B cell (primary cell): ENCODE measurements around the gene DEFB129. TPM values are rescaled to one million over a fixed set of nuclear protein-coding genes. Genes with fewer than 3 reads are reported as not detected.

ENCODE experiments used
- ATAC-seq: fragments of 200-7000 bp; cut with Tn5 transposase; one replicate; pipeline ENCODE4 v1.10.0; 2021; ENCODE audit warnings: low read depth, mild to moderate bottlenecking, moderate number of reproducible peaks, moderate library complexity
- CTCF ChIA-PET: fragments of 350-600 bp; sonication (Branson Sonifier 250); formaldehyde crosslinking; loops from one replicate; lab custom pipeline; 2021; ENCODE audit warnings: antibody characterized with exemption, inconsistent platforms; lab: Charles Lee
- POLR2A ChIA-PET: fragments of 350-600 bp; sonication (Branson Sonifier 250); formaldehyde crosslinking; loops from one replicate; lab custom pipeline; 2021; ENCODE audit warnings: antibody characterized with exemption; lab: Charles Lee
- DNase-seq: peaks from one replicate; pipeline ENCODE4 v3.0.0; 2013
- H2AFZ ChIP-seq: 2 replicates; pipeline ENCODE4 v1.6.1; 2012; ENCODE audit warnings: mild to moderate bottlenecking, low read depth, low read length; ENCODE audit not compliant: insufficient read depth, poor library complexity, severe bottlenecking
- H3K27ac ChIP-seq, 2 donors: 1 replicate in 1 of 2; 2 replicates in 1 of 2; pipeline ENCODE4 v1.5.1; 2012 to 2013; ENCODE audit warnings: low read length in 2 of 2, mild to moderate bottlenecking in 2 of 2, moderate library complexity in 1 of 2
- H3K27me3 ChIP-seq, 4 experiments: fragments of 200-600 bp in 1 of 4; sonication (generic) in 1 of 4; replicated peaks in 1 of 4; 1 replicate in 2 of 4; 2 replicates in 2 of 4; pipeline versions ENCODE4 v1.6.1 to v1.7.0; 2013 to 2016; ENCODE audit warnings: low read length in 3 of 4, mild to moderate bottlenecking in 2 of 4, mixed read lengths in 1 of 4, moderate library complexity in 1 of 4; ENCODE audit not compliant: insufficient read depth in 4 of 4, control insufficient read depth in 3 of 4; ENCODE audit errors: control extremely low read depth in 1 of 4
- H3K36me3 ChIP-seq, 2 experiments: replicated peaks in 1 of 2; 1 replicate in 1 of 2; 2 replicates in 1 of 2; pipeline versions ENCODE4 v1.6.1 to v1.7.1; 2013; ENCODE audit warnings: low read length in 1 of 2; ENCODE audit not compliant: insufficient read depth in 2 of 2, control insufficient read depth in 1 of 2; ENCODE audit errors: control extremely low read depth in 1 of 2, extremely low read depth in 1 of 2
- H3K4me1 ChIP-seq, 2 donors: fragments of 200-600 bp in 1 of 2; sonication (generic) in 1 of 2; 1 replicate in 1 of 2; 2 replicates in 1 of 2; pipeline versions ENCODE4 v1.5.1 to v1.6.1; 2013 to 2017; ENCODE audit warnings: low read length in 2 of 2; ENCODE audit not compliant: control insufficient read depth in 2 of 2, insufficient read depth in 2 of 2
- H3K4me2 ChIP-seq: replicated peaks from 2 replicates; pipeline ENCODE3; 2012; ENCODE audit warnings: mild to moderate bottlenecking, low read depth, low read length; ENCODE audit not compliant: poor library complexity, severe bottlenecking
- H3K4me3 ChIP-seq, 5 experiments: fragments of 200-600 bp in 1 of 5; sonication (generic) in 1 of 5; 1 replicate in 3 of 5; 2 replicates in 2 of 5; pipeline versions ENCODE4 v1.5.1 to v1.7.0; 2011 to 2016; ENCODE audit warnings: low read length in 4 of 5, mild to moderate bottlenecking in 4 of 5, low read depth in 2 of 5, control low read depth in 1 of 5, moderate library complexity in 1 of 5; ENCODE audit not compliant: insufficient read depth in 1 of 5; ENCODE audit errors: control extremely low read depth in 1 of 5, extremely low read depth in 1 of 5
- H3K79me2 ChIP-seq: fragments of 200-600 bp; sonication (generic); one replicate; pipeline ENCODE4 v1.6.0; 2016; ENCODE audit warnings: low read length; ENCODE audit not compliant: control insufficient read depth, insufficient read depth
- H3K9ac ChIP-seq: fragments of 200-600 bp; sonication (generic); 2 replicates; pipeline ENCODE4 v1.6.1; 2017; ENCODE audit warnings: mild to moderate bottlenecking, low read length, moderate library complexity
- H3K9me3 ChIP-seq, 3 donors: one replicate each; pipeline versions ENCODE4 v1.6.1 to v1.7.1; 2013; ENCODE audit warnings: low read length in 2 of 3; ENCODE audit not compliant: control insufficient read depth in 2 of 3, insufficient read depth in 1 of 3; ENCODE audit errors: control extremely low read depth in 1 of 3
- H4K20me1 ChIP-seq: 2 replicates; pipeline ENCODE4 v1.6.0; 2012; ENCODE audit warnings: mild to moderate bottlenecking, low read length; ENCODE audit not compliant: insufficient read depth, control insufficient read depth, poor library complexity, severe bottlenecking
- H3K27ac Mint-ChIP-seq: one replicate; pipeline ENCODE4 v1.8.0; 2021; ENCODE audit warnings: mixed read lengths
- H3K27me3 Mint-ChIP-seq: one replicate; pipeline ENCODE4 v1.8.0; 2021; ENCODE audit warnings: mixed read lengths
- H3K4me1 Mint-ChIP-seq: one replicate; pipeline ENCODE4 v1.8.0; 2021; ENCODE audit warnings: mixed read lengths
- H3K4me3 Mint-ChIP-seq: one replicate; pipeline ENCODE4 v1.8.0; 2021; ENCODE audit warnings: mixed read lengths
- H3K9me3 Mint-ChIP-seq: one replicate; pipeline ENCODE4 v1.8.0; 2022; ENCODE audit warnings: mixed read lengths; ENCODE audit not compliant: insufficient read depth
- EZH2 ChIP-seq: IDR thresholded peaks from 2 replicates; pipeline ENCODE4 v1.6.1; 2012; ENCODE audit warnings: borderline replicate concordance, low read depth, mild to moderate bottlenecking, moderate library complexity, low read length; ENCODE audit not compliant: insufficient read depth, poor library complexity, severe bottlenecking
- WGBS: methylation state at CpG from one replicate; pipeline ENCODE4 v1.1.5; 2013; ENCODE audit warnings: missing lambda C conversion rate; ENCODE audit not compliant: insufficient coverage; 5-methylcytosine and 5-hydroxymethylcytosine counted together
- intact Hi-C: fragments of 100-400 bp; cut with micrococcal nuclease; formaldehyde crosslinking; loops from one replicate; pipeline ENCODE4 v1.10.0; 2022
- polyA plus RNA-seq: library from polyadenylated mRNA; depleted of rRNA; stranded (reverse); fragments of >200 nt; gene quantifications from 2 replicates; pipeline ENCODE4 v1.2.3, GENCODE V29; 2012
- total RNA-seq, 2 donors: library from RNA; stranded (reverse); fragments of 120-200 nt in 1 of 2; gene quantifications; 1 replicate in 1 of 2; 2 replicates in 1 of 2; pipeline versions ENCODE4 v1.2.3 to v1.2.4, GENCODE V29; 2013 to 2022
- TF ChIP-seq, protein P1 (sequence below): fragments of 200-600 bp; IDR thresholded peaks from one replicate; pipeline ENCODE4 v1.8.0; 2022; ENCODE audit warnings: antibody characterized with exemption, mild to moderate bottlenecking

DEFB129 gene
- total and polyA plus RNA-seq, 2 donors (not counting 1 experiment from before 2014, with no cell fraction given) = not detected

DNA sequence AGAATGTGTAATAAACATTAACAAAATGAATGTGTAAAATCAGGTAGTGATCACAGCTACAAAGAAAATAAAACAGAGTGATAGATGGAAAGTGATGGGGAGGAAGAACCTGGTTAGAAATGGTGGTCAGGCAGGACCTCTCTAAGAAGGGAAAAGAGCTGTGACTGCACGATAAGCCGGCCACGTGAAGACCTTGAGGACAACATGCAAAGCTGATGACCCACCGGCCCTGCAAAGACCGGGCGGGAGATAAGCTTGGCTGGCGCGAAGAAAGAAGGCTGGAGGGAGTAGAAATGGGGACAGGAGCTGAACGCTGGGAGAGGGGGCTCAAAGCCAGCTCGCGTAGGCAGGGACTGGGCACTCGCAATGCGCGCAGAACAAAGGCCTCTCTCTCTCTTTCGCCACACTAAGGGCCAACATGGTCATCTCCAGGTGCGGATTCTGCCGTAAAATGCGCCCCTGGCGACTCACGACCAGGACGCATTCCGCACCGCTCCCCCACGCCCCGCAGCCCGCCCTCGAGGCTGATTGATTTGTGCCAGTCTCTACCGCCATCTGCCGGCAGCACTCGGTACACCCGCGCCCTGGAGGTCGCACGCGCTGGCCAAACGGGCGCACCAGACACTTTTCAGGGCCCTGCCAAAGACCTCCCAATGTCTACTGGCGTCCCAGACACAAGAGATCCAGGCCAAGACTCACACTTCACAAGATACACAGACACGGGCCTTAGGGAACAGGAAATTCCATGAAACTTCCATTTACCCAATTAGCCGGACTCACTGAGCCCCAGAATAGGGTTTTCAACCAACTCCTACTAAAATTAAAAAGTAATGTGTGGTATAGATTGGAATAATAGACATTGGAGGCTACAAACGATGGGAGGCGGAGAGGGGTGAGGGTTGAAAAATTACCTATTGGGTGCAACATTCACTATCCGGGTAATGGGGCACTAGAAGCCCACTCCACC is 39.8 kb downstream of the DEFB129 start:
- Mint-ChIP-seq H3K9me3 (no peaks in the 10 kb centered on the region), H3K4me3 (peak overlapping the region; percentile 85), H3K27ac (no peak overlapping the region), H3K4me1 (peaks cover 9% of the 10 kb centered on the region), H3K27me3 (peaks cover 9% of the 10 kb centered on the region)
- H4K20me1 ChIP-seq = no peaks in the 10 kb centered on the region
- H3K79me2 ChIP-seq = no peaks in the 10 kb centered on the region
- DNase-seq (peak; percentile 91), ATAC-seq (peak; percentile 100)
- H3K9me3 ChIP-seq = no peaks in the 10 kb centered on the region
- peak overlapping the region; percentile 96 for H2AFZ ChIP-seq
- peak overlapping the region; percentile 76 for H3K4me2 ChIP-seq
- peak overlapping the region; percentile 33 to 63 (median 54) for H3K4me3 ChIP-seq
- ChIA-PET CTCF (interaction anchor here (0.7 to 9.0 kb wide), 27 partner anchors 8 to 212 kb away, joined by 3 to 89 read pairs (median 5); partner anchors contain the start of genes DEFB129, DEFB132 and ZCCHC3), POLR2A (interaction anchor here (0.5 to 0.9 kb wide), 2 partner anchors 58 to 182 kb away, joined by 3 to 4 read pairs; partner anchors contain the start of gene SOX12)
- TF ChIP-seq EZH2 = no peak
- TF ChIP-seq, protein P1, sequence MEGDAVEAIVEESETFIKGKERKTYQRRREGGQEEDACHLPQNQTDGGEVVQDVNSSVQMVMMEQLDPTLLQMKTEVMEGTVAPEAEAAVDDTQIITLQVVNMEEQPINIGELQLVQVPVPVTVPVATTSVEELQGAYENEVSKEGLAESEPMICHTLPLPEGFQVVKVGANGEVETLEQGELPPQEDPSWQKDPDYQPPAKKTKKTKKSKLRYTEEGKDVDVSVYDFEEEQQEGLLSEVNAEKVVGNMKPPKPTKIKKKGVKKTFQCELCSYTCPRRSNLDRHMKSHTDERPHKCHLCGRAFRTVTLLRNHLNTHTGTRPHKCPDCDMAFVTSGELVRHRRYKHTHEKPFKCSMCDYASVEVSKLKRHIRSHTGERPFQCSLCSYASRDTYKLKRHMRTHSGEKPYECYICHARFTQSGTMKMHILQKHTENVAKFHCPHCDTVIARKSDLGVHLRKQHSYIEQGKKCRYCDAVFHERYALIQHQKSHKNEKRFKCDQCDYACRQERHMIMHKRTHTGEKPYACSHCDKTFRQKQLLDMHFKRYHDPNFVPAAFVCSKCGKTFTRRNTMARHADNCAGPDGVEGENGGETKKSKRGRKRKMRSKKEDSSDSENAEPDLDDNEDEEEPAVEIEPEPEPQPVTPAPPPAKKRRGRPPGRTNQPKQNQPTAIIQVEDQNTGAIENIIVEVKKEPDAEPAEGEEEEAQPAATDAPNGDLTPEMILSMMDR = peak; percentile 95
- intact Hi-C loops = loop anchor here (1.0 kb wide), 3 partner anchors 23 to 63 kb away; partner anchors contain the start of gene C20orf96
- peak overlapping the region; percentile 61 for H3K9ac ChIP-seq
- no peaks in the 10 kb centered on the region for H3K36me3 ChIP-seq
- H3K27ac ChIP-seq = no peak overlapping the region
- H3K4me1 ChIP-seq = peaks cover 3 to 8% of the 10 kb centered on the region in 2 donors
- 2% methylated on average over 38 of the region's 43 CpGs for WGBS
- peaks cover 0 to 2% (median 1%) of the 10 kb centered on the region in 4 experiments for H3K27me3 ChIP-seq
